BJ (cell line): ENCODE data around the gene CCNE1. TPM values are rescaled to one million over a fixed set of nuclear protein-coding genes. Genes with fewer than 3 reads are reported as not detected.
"Not testable (repeated sequence)": the region's sequence is repeated elsewhere in the genome, so short reads cannot be mapped to it uniquely, and the experiment has no call there.

Source experiments
- CTCF ChIA-PET: fragments of 350-600 bp; formaldehyde crosslinking; extraction: SDS; loops from one replicate; lab custom pipeline; 2021; ENCODE audit warnings: antibody characterized with exemption, inconsistent platforms; lab: Yijun Ruan, JAX
- POLR2A ChIA-PET: fragments of 300-600 bp; sonication (Branson Sonifier 250); formaldehyde crosslinking; extraction: SDS; loops from one replicate; lab custom pipeline; 2021; ENCODE audit warnings: antibody characterized with exemption; lab: Charles Lee
- DNase-seq: peaks from one replicate; pipeline ENCODE4 v3.0.0-alpha.2; 2011; ENCODE audit warnings: low read depth
- H3K27me3 ChIP-seq: 2 replicates; pipeline ENCODE4 v1.6.0; 2011; ENCODE audit warnings: low read length; ENCODE audit not compliant: control insufficient read depth, insufficient read depth
- H3K36me3 ChIP-seq: 2 replicates; pipeline ENCODE4 v1.5.1; 2011; ENCODE audit warnings: low read length; ENCODE audit not compliant: control insufficient read depth, insufficient read depth
- H3K4me3 ChIP-seq: 2 replicates; pipeline ENCODE4 v1.5.1; 2011; ENCODE audit warnings: low read depth, mild to moderate bottlenecking, control low read depth, low read length
- CTCF ChIP-seq: IDR thresholded peaks from 2 replicates; pipeline ENCODE4 v1.5.1; 2011; ENCODE audit warnings: low read depth, mild to moderate bottlenecking, control low read depth, inconsistent platforms, low read length, moderate library complexity; ENCODE audit not compliant: insufficient read depth
- polyA plus RNA-seq: library from polyadenylated mRNA; depleted of rRNA; stranded (reverse); fragments of >200 nt; gene quantifications from 2 replicates; pipeline ENCODE4 v1.2.3, GENCODE V29; 2011

The CCNE1 gene
- polyA plus RNA-seq, 1 experiment: 5.0 TPM

DNA sequence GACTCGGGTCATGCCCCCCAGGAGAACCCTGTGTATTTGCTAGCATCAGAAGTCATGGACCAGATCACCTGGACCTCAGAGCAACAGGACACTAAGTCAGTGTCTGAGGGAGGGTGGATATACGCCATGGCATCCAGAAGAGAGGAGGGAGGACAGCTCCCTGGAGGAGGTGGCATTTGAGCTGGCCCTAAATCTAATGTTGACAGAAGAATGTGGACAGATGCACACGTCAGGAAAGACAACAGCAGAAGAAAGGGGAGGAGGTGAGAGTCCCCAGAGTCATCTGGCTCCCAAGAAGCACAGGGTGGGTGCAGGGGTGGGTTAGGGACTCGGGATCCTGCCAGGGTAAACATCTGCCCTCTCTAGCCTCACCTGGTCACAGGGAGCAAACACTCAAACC, 24.5 kb upstream of the CCNE1 start:
- no peaks in the 10 kb centered on the region; the same call in none of the 2 replicates for H3K27me3 ChIP-seq
- CTCF ChIA-PET: interaction anchor here (1.4 kb wide), 1 partner anchor 16 kb away, joined by 5 read pairs; no protein-coding TSS in a partner anchor
- POLR2A ChIA-PET: no interaction called here

DNA sequence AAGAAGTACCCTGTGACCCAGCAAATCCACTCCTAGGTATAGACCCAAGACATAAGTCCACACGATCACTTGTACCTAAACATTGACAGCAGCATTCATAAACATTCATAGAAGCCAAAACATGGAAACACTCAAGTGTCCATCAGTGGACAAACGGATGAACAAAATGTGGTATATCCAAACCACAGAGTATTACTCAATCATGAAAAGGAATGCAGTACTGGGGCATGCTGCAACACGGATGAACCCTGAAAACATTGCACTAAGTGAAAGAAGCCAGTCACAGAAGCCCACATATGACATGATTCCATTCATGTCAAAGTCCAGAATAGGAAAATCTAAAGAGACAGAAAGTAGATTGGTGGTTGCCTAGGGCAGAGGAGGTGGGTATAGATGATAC, 22.8 kb upstream of the CCNE1 start:
- no peak for TF ChIP-seq CTCF
- ChIA-PET POLR2A (no interaction called here), CTCF (no interaction called here)
- no peaks in the 10 kb centered on the region for H3K36me3 ChIP-seq
- H3K27me3 ChIP-seq: no peaks in the 10 kb centered on the region; the same call in 1 of the 2 replicates
- no peak for DNase-seq
- H3K4me3 ChIP-seq: no peak overlapping the region

More for the DNA sequence above, 24.5 kb upstream of the CCNE1 start:
- no peaks in the 10 kb centered on the region for H3K36me3 ChIP-seq
- no peak for TF ChIP-seq CTCF
- no peak for DNase-seq
- H3K4me3 ChIP-seq: no peak overlapping the region

GRCh38 chr19:29793116-29793727, 18.6 kb upstream of the CCNE1 start:
- POLR2A ChIA-PET: no interaction called here
- 0 out of 2 replicates have a peak, but pooled peaks cover 2% of the 10 kb centered on the region for H3K27me3 ChIP-seq
- no peak overlapping the region for H3K4me3 ChIP-seq
- H3K36me3 ChIP-seq: no peaks in the 10 kb centered on the region
- CTCF ChIA-PET: interaction anchor here (0.6 to 1.0 kb wide), 5 partner anchors 14 to 250 kb away, joined by 3 to 4 read pairs (median 3); no protein-coding TSS in a partner anchor
- TF ChIP-seq CTCF: no peak
- DNase-seq: no peak

DNA sequence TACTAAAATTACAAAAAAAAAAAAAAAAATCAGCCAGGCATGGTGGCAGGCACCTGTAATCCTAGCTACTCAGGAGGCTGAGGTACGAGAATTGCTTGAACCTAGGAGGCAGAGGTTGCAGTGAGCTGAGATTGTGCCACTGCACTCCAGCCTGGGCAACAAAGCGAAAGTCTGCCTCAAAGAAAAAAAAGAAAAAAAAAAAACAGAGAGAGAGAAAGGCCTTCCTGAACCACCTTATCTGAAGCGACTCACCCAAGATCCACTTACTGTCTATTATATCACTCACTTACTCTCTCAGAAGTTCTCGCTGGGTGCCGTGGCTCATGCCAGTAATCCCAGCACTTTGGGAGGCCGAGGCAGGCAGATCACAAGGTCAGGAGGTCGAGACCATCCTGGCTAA, 17.3 kb upstream of the CCNE1 start:
- DNase-seq, POLR2A ChIA-PET, H3K36me3 ChIP-seq, H3K27me3 ChIP-seq, H3K4me3 ChIP-seq, CTCF ChIA-PET: not testable (repeated sequence)

- DNase-seq: no peak
These were observed 16.2 kb upstream of the CCNE1 start for GRCh38 chr19:29795461-29796172.

More at GRCh38 chr19:29795461-29796172, 16.2 kb upstream of the CCNE1 start:
- Histone ChIP-seq H3K27me3 (0 out of 2 replicates have a peak, but pooled peaks cover 2% of the 10 kb centered on the region), H3K36me3 (no peaks in the 10 kb centered on the region), H3K4me3 (no peak overlapping the region)
- TF ChIP-seq CTCF: no peak
- CTCF ChIA-PET: no interaction called here
- POLR2A ChIA-PET: no interaction called here
